HG02610 (cell line): Measurements from ENCODE around the gene COL27A1.
"Not testable (repeated sequence)": the region's sequence is repeated elsewhere in the genome, so short reads cannot be mapped to it uniquely, and the experiment has no call there.

Source experiments
- ATAC-seq: cut with Tn5 transposase; IDR thresholded peaks from one replicate; pipeline ENCODE4 v1.9.1; 2021; ENCODE audit warnings: mild to moderate bottlenecking, moderate library complexity; ENCODE audit not compliant: unreplicated experiment

The COL27A1 gene

GRCh38 chr9:114180696-114181606, 25.6 kb downstream of the COL27A1 start:
- no peak for ATAC-seq

- ATAC-seq: no peak
Measured at GRCh38 chr9:114181607-114182409, 26.5 kb downstream of the COL27A1 start.

GRCh38 chr9:114183006-114183405, 27.7 kb downstream of the COL27A1 start:
- ATAC-seq: no peak

- ATAC-seq: no peak
Measured at GRCh38 chr9:114184071-114184470, 28.7 kb downstream of the COL27A1 start.

- no peak for ATAC-seq
Measured at GRCh38 chr9:114184866-114185265, 29.5 kb downstream of the COL27A1 start.

GRCh38 chr9:114185570-114186490, 30.5 kb downstream of the COL27A1 start:
- ATAC-seq: no peak

GRCh38 chr9:114186605-114187289, 31.4 kb downstream of the COL27A1 start:
- ATAC-seq: no peak

GRCh38 chr9:114187827-114188226, 32.5 kb downstream of the COL27A1 start:
- ATAC-seq: no peak

GRCh38 chr9:114189823-114190562, 34.7 kb downstream of the COL27A1 start:
- no peak for ATAC-seq

- ATAC-seq: no peak
Measured at GRCh38 chr9:114190563-114190905, 35.2 kb downstream of the COL27A1 start.

- not testable (repeated sequence) for ATAC-seq
Measured at GRCh38 chr9:114191402-114191801, 36.1 kb downstream of the COL27A1 start.

- no peak for ATAC-seq
Measured at GRCh38 chr9:114192539-114192938, 37.2 kb downstream of the COL27A1 start.

GRCh38 chr9:114193090-114193489, 37.8 kb downstream of the COL27A1 start:
- ATAC-seq: no peak

- no peak for ATAC-seq
Measured at GRCh38 chr9:114196117-114196516, 40.8 kb downstream of the COL27A1 start.

GRCh38 chr9:114196979-114197622, 41.8 kb downstream of the COL27A1 start:
- no peak for ATAC-seq

GRCh38 chr9:114198249-114199040, 43.1 kb downstream of the COL27A1 start:
- no peak for ATAC-seq

- ATAC-seq: no peak
Measured at GRCh38 chr9:114200721-114201300, 45.5 kb downstream of the COL27A1 start.

- no peak for ATAC-seq
Measured at GRCh38 chr9:114202396-114202795, 47.1 kb downstream of the COL27A1 start.
